ENCODE data around the gene RCAN1.

RCAN1 gene

DNA sequence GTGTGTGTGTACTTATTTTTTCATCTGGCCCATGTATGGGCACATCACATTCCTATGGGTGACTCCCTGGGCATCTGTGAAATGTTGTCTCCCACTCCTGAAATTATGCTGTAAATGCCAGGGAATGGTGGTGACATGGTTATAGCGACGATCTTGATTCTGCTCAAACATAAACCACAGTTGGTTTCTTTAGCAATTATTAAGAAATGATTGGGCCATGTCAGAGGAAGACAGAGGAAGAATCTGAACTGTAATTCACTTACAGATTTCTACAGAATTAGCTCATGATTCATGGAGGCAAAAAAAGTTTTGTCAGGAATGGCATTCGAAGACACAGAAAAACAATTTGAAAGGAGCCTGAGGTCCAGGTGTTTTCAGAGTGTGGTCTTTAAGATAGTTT, 77.1 kb downstream of the RCAN1 start:
- no peak for TF ChIP-seq POLR2AphosphoS5 (IDR thresholded peaks at IDR 0.05; ENCODE audit: low read depth, low read length)
- no peak for TF ChIP-seq SIN3A (IDR thresholded peaks at IDR 0.05; ENCODE audit: borderline replicate concordance, insufficient read depth, low read length)
- TF ChIP-seq, protein P1, sequence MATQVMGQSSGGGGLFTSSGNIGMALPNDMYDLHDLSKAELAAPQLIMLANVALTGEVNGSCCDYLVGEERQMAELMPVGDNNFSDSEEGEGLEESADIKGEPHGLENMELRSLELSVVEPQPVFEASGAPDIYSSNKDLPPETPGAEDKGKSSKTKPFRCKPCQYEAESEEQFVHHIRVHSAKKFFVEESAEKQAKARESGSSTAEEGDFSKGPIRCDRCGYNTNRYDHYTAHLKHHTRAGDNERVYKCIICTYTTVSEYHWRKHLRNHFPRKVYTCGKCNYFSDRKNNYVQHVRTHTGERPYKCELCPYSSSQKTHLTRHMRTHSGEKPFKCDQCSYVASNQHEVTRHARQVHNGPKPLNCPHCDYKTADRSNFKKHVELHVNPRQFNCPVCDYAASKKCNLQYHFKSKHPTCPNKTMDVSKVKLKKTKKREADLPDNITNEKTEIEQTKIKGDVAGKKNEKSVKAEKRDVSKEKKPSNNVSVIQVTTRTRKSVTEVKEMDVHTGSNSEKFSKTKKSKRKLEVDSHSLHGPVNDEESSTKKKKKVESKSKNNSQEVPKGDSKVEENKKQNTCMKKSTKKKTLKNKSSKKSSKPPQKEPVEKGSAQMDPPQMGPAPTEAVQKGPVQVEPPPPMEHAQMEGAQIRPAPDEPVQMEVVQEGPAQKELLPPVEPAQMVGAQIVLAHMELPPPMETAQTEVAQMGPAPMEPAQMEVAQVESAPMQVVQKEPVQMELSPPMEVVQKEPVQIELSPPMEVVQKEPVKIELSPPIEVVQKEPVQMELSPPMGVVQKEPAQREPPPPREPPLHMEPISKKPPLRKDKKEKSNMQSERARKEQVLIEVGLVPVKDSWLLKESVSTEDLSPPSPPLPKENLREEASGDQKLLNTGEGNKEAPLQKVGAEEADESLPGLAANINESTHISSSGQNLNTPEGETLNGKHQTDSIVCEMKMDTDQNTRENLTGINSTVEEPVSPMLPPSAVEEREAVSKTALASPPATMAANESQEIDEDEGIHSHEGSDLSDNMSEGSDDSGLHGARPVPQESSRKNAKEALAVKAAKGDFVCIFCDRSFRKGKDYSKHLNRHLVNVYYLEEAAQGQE (IDR thresholded peaks at IDR 0.05; ENCODE audit: insufficient read depth in 1 of 2, low read depth in 2 of 2, low read length in 2 of 2) = no peak
- no peak for TF ChIP-seq TAF1 (IDR thresholded peaks at IDR 0.05; ENCODE audit: borderline replicate concordance, insufficient read depth, low read length)
- TF ChIP-seq FOXP2 (optimal IDR thresholded peaks at IDR 0.05; ENCODE audit: borderline replicate concordance, extremely low read depth, extremely low read length, insufficient read depth) = no peak

DNA sequence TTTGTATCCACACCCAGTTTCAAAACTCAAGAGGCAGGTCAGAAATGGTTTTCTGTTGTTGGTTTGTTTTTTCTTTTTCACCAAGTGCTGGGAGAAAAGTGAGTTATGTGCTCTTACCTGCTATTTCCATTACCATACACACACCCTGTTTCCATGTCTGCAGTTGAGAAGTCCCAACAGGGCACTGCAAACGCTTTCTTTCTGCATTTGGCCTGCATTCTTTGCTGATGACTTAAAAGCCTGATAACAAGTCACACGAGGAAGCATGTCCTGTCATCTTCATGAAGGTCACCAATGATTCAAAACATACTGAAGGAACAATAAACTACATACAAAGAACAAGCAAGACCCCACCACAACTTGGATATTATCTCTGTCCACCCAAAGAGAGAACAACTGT, 78.1 kb downstream of the RCAN1 start:
- TF ChIP-seq SIN3A (IDR thresholded peaks at IDR 0.05; ENCODE audit: borderline replicate concordance, insufficient read depth, low read length) = no peak
- TF ChIP-seq TAF1 (IDR thresholded peaks at IDR 0.05; ENCODE audit: borderline replicate concordance, insufficient read depth, low read length) = no peak
- TF ChIP-seq, protein P1 (IDR thresholded peaks at IDR 0.05; ENCODE audit: insufficient read depth in 1 of 2, low read depth in 2 of 2, low read length in 2 of 2) = no peak
- no peak for TF ChIP-seq FOXP2 (optimal IDR thresholded peaks at IDR 0.05; ENCODE audit: borderline replicate concordance, extremely low read depth, extremely low read length, insufficient read depth)
- no peak for TF ChIP-seq POLR2AphosphoS5 (IDR thresholded peaks at IDR 0.05; ENCODE audit: low read depth, low read length)

DNA sequence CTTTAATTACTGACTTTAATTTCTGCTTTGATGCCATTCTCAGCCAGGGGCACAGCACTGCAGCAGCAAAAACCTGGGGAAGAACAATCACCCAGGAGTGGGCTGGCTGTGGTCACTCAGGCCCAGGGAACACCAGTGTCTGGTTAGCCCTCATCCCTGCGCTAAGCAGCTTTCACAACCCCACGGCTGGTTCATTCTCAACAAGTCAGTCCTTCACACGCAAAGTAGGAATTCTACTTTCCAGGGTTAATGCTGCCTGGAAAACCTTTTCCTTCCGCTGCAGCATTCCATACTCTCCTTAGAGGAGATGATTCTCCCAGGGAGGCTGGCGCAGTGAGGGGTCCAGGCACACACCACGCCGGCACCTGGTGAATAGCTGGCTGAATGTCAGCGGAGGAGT, 78.6 kb downstream of the RCAN1 start:
- TF ChIP-seq, protein P1 (IDR thresholded peaks at IDR 0.05; ENCODE audit: insufficient read depth in 1 of 2, low read depth in 2 of 2, low read length in 2 of 2) = no peak
- TF ChIP-seq SIN3A (IDR thresholded peaks at IDR 0.05; ENCODE audit: borderline replicate concordance, insufficient read depth, low read length) (no peak), TAF1 (IDR thresholded peaks at IDR 0.05; ENCODE audit: borderline replicate concordance, insufficient read depth, low read length) (no peak), POLR2AphosphoS5 (IDR thresholded peaks at IDR 0.05; ENCODE audit: low read depth, low read length) (no peak), FOXP2 (optimal IDR thresholded peaks at IDR 0.05; ENCODE audit: borderline replicate concordance, extremely low read depth, extremely low read length, insufficient read depth) (no peak)

DNA sequence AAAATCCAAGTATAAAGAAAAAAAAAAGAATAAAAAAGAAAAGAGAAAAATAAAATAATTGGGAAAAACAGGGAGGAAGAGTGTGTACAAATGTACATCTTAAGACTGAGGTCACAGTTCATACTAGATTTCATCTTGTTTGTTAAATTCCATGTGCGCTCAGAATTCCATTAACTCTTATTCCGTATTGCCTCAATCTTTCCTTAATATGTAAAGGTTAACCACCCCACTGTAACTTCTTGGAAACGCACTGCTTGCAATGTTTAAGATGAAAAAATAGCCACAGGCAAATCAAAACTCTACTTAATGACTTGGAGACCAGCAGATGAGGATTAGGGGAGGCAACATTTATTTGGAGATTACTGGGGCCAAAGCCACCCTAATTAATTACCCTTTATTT, 79.0 kb downstream of the RCAN1 start:
- TF ChIP-seq, protein P1 (IDR thresholded peaks at IDR 0.05; ENCODE audit: insufficient read depth in 1 of 2, low read depth in 2 of 2, low read length in 2 of 2) = no peak
- no peak for TF ChIP-seq FOXP2 (optimal IDR thresholded peaks at IDR 0.05; ENCODE audit: borderline replicate concordance, extremely low read depth, extremely low read length, insufficient read depth)
- no peak for TF ChIP-seq TAF1 (IDR thresholded peaks at IDR 0.05; ENCODE audit: borderline replicate concordance, insufficient read depth, low read length)
- TF ChIP-seq SIN3A (IDR thresholded peaks at IDR 0.05; ENCODE audit: borderline replicate concordance, insufficient read depth, low read length) = no peak
- TF ChIP-seq POLR2AphosphoS5 (IDR thresholded peaks at IDR 0.05; ENCODE audit: low read depth, low read length) = no peak

DNA sequence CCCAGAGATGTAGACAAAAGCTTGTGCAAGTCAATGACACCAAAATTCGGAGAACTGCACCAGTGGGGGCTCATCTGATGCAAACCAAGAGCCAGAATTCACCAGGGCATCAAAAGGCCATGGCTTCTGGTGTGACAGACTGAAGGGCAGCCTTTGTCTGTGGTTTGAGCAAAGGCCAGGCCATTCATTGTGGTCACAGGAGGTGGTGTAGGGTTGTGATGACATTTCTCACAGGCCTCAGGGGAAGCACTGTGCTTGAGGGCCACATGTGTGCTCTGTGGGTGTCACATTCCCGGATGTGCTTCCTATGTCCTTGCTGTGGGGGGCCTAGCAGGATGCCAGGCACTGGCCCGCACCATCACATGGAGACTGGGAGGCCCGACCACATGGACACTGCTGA, 80.4 kb downstream of the RCAN1 start:
- TF ChIP-seq POLR2AphosphoS5 (IDR thresholded peaks at IDR 0.05; ENCODE audit: low read depth, low read length) (no peak), FOXP2 (optimal IDR thresholded peaks at IDR 0.05; ENCODE audit: borderline replicate concordance, extremely low read depth, extremely low read length, insufficient read depth) (no peak), SIN3A (IDR thresholded peaks at IDR 0.05; ENCODE audit: borderline replicate concordance, insufficient read depth, low read length) (no peak), TAF1 (IDR thresholded peaks at IDR 0.05; ENCODE audit: borderline replicate concordance, insufficient read depth, low read length) (no peak)
- TF ChIP-seq, protein P1 (IDR thresholded peaks at IDR 0.05; ENCODE audit: insufficient read depth in 1 of 2, low read depth in 2 of 2, low read length in 2 of 2) = no peak
